Erythroblast (primary cell): Measurements from ENCODE around the gene EPHB2.

Experiments used
- GATA1 ChIP-seq: IDR thresholded peaks from 2 replicates; pipeline ENCODE4 v1.6.1; 2011; ENCODE audit warnings: low read depth, mild to moderate bottlenecking, control low read depth, low read length, moderate library complexity
- POLR2A ChIP-seq: IDR thresholded peaks from 2 replicates; pipeline ENCODE4 v1.6.1; 2011; ENCODE audit warnings: mild to moderate bottlenecking, low read length

GRCh38 chr1:22800629-22801028 lies 90.0 kb downstream of the EPHB2 start:
- no peak for TF ChIP-seq POLR2A
- TF ChIP-seq GATA1, result no peak
